Activated CD8-positive, alpha-beta memory T cell treated with anti-CD3 and anti-CD28 coated beads for 4 hours (primary cell): ENCODE measurements around the gene E2F4.
A peak's percentile ranks its signal among the peaks of the same experiment; 100 is the strongest.

ENCODE experiments used
- DNase-seq, 2 donors: peaks; one replicate each; pipeline ENCODE4 v3.0.0-alpha.2; 2020; ENCODE audit warnings: low read depth in 2 of 2

The E2F4 gene

DNA sequence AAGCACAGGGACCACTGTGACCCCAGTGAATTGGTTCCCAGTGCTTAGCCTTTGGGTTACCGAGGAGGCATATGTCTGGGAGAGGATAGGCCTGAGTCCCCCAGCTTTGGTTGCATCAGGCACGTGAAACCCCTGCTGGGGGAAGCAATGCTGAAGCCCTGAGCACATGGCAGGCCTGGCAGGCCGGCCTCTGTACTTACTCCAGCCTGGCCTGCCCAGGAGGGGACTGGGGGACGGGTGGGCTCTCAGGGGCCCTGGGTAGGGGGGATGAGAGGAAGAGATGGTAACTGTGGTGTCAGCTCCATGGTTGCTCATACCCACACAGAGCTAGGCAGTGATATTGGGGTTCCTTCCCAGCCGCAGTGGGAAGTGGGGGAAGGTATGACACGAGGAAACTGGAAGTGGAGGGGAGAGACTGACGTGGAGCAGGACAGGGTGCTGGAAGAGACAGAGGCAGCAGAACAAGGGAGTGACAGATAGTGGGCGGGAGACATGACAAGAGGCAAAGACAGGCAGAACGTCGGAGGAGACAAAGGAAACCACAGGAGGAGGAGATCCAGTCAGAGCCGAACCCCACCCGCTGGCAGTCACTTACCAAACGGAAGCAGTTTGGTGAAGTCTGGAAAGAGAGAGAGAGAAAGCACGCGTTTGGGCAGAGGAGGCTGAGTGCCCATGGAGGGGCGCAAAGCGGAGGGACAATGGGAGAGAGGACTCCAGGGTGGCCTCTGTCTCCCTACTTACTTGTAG, 44.0 kb downstream of the E2F4 start:
- no peak for DNase-seq

- DNase-seq = peak in 1 of 2 donors; percentile 31
Measured at GRCh38 chr16:67236563-67237395, 44.8 kb downstream of the E2F4 start.

GRCh38 chr16:67237396-67238277, 45.7 kb downstream of the E2F4 start:
- no peak for DNase-seq

GRCh38 chr16:67238278-67238575, 46.3 kb downstream of the E2F4 start:
- DNase-seq = no peak

DNA sequence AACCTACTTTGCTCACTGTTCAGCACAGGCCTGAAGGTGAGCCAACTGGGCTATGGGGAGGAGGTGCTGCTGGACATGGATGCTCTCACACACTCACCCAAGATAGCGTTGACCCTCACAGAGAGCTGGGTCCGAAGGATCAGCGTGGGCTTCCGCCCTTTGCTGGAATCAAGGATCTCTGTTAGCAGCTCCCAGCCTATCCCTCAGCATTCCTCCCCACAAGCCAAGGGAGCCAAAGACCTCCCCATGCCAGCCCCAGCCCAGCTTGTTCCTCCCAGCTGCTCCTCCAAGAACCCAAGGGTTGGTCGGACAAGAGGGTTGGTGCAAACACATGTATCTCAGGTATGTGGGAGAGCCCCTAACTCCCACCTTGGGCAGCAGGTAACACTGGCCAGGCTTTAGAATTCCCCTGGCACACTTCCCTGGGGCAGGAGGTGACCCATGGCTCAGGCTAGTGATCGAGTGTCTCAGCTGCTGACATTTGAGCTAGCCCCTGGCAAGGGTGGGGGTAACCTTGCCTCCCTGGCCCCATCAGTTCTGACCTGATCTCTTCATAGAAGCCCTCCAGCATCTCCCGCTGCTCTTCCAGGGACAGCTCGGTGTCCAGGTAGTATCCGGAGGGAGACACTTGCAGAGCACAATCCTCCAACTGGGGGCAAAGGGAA, 47.0 kb downstream of the E2F4 start:
- DNase-seq = no peak

DNA sequence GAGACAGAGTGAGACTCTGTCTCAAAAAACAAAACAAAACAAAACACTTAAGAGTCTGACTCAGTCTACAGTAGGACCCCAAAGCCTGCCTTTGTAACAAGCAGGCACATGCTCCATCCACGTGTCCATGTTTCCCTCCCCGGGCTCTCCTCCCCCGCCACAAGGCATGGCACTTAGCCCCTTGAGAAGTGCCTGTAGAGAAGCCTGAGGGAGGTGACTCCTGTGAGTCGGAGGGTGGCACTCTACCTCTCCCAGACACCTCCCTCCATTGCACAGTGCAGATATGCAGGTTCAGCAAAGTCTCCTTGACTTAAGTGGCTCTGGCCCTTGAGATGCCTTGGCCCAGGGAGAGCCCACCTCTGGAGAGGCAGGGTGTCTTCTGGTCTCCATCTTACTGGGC, 48.6 kb downstream of the E2F4 start:
- no peak for DNase-seq

- DNase-seq = no peak
Measured at GRCh38 chr16:67241008-67241900, 49.3 kb downstream of the E2F4 start.

GRCh38 chr16:67242138-67242730, 50.3 kb downstream of the E2F4 start:
- DNase-seq = no peak

DNA sequence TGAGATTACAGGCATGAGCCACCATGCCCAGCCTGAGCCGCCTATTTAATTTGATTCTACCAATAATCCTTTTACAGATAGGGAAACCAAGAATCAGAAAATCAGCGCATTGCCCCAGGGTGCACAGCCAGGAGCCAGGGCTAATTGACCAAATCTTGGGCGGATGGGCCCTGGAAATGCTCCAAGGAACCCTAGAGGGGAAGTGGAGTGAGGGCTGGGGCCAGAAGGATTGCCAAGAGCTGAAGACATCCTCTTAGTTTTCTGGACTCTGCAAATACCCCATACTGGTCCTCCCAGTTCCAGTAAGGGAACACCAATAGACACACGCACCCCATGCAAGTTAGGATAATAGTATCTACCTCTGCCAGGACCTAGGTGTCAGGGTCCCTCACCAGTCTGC, 51.5 kb downstream of the E2F4 start:
- no peak for DNase-seq

DNA sequence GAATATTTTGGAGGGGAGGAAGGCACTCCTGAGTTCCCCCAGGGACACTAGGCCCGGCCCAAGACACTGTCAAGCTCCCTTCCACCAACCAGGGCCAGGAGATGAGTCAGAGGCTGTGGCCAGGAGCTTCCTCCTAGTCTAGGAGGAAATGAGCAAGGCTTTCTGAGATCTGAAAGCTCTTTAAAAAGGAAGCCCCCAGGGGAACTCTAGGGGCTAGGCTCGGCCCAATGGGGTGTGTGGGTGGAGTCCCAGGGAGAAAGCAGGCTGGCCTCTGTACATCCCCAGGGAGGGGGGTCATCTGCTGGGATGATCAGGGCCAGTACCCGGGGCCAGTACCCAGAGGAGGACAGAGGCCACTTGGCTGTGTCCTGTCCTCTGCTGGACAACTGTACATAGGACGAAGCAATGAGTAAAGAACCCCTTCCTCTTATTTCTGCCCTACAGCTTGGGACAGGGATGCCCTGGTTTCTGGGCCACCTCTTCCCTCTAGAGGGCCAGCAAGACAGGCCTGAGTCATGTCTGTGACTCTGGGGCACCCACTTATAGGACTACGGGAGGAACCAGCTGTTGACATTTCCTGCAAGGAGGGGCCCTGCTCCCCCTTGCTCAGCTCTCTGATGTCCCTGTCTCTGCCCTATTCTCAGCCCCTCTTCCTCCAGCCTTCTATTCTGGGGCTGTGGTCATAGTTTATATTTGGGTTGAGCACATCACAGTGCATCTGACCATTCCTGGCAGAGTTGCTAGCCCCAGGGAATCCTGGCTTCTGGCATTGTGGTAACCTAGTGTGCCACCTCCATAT, 52.6 kb downstream of the E2F4 start:
- peak; percentile 60 to 75 for DNase-seq

DNA sequence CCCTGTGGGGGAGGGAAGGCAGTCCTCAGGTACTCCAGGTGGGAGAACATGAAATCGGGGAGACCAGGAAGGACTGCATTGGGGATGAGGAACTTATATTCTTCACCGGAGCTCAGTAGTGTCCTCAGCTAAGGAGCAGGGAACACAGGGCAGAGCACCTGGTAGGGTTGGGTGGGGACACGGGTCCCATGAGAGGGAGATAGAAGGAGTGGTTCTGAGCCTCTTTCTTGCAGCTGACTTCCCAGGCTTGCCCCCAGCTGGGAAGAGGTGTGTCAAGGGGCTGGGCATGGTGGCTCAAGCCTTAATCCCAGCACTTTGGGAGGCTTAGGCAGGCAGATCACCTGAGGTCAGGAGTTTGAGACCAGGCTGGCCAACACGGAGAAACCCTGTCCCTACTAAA, 53.2 kb downstream of the E2F4 start:
- DNase-seq = no peak

- no peak for DNase-seq
Measured at GRCh38 chr16:67245674-67246080, 53.7 kb downstream of the E2F4 start.

- no peak for DNase-seq
Measured at GRCh38 chr16:67246081-67246755, 54.3 kb downstream of the E2F4 start.

GRCh38 chr16:67246756-67247191, 54.8 kb downstream of the E2F4 start:
- no peak for DNase-seq

DNA sequence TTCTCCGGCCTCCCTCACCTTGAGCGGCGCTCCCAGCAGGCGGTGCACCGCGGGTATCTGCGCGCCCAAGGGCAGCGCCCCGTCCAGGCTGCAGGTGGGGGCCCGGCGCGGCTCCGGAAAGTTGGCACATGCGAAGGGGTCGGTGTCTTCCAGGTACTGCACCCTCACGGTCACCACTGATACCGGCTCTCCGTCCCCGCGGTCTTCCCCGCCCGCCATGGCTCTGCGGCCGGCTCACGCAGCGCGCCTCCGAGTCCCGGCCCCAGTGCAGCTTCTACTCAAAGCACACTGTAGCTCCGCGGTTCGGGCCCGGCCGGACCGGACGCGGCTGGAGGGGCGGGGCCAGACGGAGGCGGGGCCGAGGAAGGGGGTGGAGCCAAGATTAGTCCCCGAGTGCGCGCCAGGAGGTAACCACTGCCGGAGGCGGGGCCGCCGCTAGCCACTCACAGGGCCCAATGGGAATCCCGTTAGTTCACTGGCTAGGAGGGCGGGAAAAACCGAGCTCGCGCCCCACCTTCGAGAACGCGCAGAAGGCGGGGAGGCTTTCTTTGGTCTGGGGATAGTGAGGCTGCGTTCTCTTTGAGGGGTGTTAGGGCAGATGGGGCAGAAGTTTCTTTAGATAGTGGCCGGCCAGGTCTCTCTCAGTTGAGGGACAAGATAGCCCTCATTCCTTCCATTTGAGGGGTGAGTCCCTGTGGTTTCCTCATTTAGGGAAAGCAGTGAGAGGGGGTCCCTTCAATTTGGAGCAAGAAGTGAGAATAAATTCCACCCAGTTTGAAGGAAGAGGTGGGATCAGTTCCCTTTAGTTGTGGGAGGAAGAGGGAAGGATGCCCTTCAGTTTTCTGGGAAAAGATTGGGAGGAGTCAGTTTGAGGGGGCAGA, 55.5 kb downstream of the E2F4 start, which contains the start of gene FHOD1:
FHOD1 (minus strand) TSS at position 290 of the 881 bp plus-strand sequence; CDS start at position 219, 71 bp downstream.
- peak; percentile 91 for DNase-seq

DNA sequence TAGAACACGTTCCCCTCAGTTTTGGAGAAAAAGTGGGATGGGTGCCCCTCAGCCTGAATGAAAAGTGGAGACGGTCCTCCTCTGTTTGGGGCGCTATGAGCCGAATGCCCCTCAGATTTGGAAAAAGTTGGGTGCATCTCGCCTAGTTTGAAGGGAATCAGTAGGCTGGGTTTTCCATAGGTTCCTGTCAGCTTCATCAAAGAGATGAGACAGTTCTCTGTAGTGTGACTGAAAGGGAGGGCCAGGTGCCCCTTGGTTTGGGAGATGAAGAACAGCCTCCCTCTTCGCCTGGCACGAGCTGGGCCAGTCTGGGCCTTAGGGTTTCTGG, 56.1 kb downstream of the E2F4 start:
- DNase-seq = no peak
